Measurements from ENCODE around the gene ZFHX2. TPM values are rescaled to one million over a fixed set of nuclear protein-coding genes. Genes with fewer than 3 reads are reported as not detected.
A peak's percentile ranks its signal among the peaks of the same experiment; 100 is the strongest.

Gene ZFHX2
- polyA plus RNA-seq, 1 donor (not counting 4 experiments of a cell fraction or from before 2014, with no cell fraction given), result 0.18 TPM

DNA sequence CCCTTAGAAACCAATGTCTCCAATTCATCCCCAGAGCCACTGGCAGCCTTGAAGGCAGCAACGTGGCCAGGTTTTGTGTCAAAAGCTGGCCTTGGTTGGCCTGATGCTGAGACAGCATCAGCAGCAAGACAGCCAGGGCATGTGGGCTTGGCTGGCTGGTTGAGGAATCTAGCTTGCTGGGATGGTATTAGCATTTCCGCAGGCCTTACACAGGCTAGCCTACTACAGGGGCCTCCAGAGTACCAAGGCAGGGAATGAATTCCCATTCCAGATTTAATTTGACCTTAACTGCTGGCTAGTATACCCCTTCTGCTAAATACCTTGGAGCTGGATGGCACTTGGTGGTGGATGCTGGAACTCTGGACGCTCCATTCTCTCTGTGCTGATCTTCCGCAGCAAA, 66.2 kb downstream of the ZFHX2 start:
- H4K20me1 ChIP-seq (ENCODE audit: control insufficient read depth, extremely low read depth, insufficient read depth, low read length), result no peaks in the 10 kb centered on the region
- DNase-seq (ENCODE audit: low read depth, low spot score) (no peak), FAIRE-seq (no peak)
- no peak overlapping the region for H2AFZ ChIP-seq (ENCODE audit: control insufficient read depth, low read length)
- H3K4me3 ChIP-seq (ENCODE audit: control insufficient read depth in 2 of 3, extremely low read depth in 1 of 3, insufficient read depth in 2 of 3, low read depth in 1 of 3, low read length in 3 of 3), result no peak overlapping the region
- no peaks in the 10 kb centered on the region for H3K9me1 ChIP-seq (ENCODE audit: control insufficient read depth, extremely low read depth, insufficient read depth, low read length)
- no peak overlapping the region for H3K4me2 ChIP-seq (ENCODE audit: control insufficient read depth, extremely low read depth, insufficient read depth, low read depth, low read length)
- no peaks in the 10 kb centered on the region for H3K4me1 ChIP-seq (ENCODE audit: control insufficient read depth, extremely low read depth, insufficient read depth, low read length)
- dilution Hi-C loops (cut with MboI; ENCODE audit: extremely low pct_ligation_motif_present, low sequenced_read_pairs), result no loop called here
- no peaks in the 10 kb centered on the region for H3K9me3 ChIP-seq (ENCODE audit: control insufficient read depth, low read depth, low read length)
- TF ChIP-seq, protein P1, sequence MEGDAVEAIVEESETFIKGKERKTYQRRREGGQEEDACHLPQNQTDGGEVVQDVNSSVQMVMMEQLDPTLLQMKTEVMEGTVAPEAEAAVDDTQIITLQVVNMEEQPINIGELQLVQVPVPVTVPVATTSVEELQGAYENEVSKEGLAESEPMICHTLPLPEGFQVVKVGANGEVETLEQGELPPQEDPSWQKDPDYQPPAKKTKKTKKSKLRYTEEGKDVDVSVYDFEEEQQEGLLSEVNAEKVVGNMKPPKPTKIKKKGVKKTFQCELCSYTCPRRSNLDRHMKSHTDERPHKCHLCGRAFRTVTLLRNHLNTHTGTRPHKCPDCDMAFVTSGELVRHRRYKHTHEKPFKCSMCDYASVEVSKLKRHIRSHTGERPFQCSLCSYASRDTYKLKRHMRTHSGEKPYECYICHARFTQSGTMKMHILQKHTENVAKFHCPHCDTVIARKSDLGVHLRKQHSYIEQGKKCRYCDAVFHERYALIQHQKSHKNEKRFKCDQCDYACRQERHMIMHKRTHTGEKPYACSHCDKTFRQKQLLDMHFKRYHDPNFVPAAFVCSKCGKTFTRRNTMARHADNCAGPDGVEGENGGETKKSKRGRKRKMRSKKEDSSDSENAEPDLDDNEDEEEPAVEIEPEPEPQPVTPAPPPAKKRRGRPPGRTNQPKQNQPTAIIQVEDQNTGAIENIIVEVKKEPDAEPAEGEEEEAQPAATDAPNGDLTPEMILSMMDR (optimal IDR thresholded peaks at IDR 0.05 in 1 of 3, IDR thresholded peaks at IDR 0.05 in 1 of 3, conservative IDR thresholded peaks at IDR 0.05 in 1 of 3; ENCODE audit: extremely low read depth in 1 of 3, insufficient read depth in 2 of 3, low read length in 3 of 3), result no peak
- TF ChIP-seq EZH2 (IDR thresholded peaks at IDR 0.05; ENCODE audit: low read length), result no peak
- no peak overlapping the region for H3K27ac ChIP-seq (ENCODE audit: control insufficient read depth, insufficient read depth, low read length)
- H3K36me3 ChIP-seq (ENCODE audit: control insufficient read depth in 2 of 2, extremely low read depth in 1 of 2, insufficient read depth in 2 of 2, low read length in 2 of 2), result peaks cover 5 to 20% of the 10 kb centered on the region in 2 experiments
- no peaks in the 10 kb centered on the region for H3K79me2 ChIP-seq (ENCODE audit: control insufficient read depth, insufficient read depth, low read length)
- H3K27me3 ChIP-seq (ENCODE audit: control insufficient read depth, extremely low read depth, insufficient read depth, low read length), result no peaks in the 10 kb centered on the region
- H3K9ac ChIP-seq (ENCODE audit: control insufficient read depth, extremely low read depth, insufficient read depth, low read length), result no peak overlapping the region

DNA sequence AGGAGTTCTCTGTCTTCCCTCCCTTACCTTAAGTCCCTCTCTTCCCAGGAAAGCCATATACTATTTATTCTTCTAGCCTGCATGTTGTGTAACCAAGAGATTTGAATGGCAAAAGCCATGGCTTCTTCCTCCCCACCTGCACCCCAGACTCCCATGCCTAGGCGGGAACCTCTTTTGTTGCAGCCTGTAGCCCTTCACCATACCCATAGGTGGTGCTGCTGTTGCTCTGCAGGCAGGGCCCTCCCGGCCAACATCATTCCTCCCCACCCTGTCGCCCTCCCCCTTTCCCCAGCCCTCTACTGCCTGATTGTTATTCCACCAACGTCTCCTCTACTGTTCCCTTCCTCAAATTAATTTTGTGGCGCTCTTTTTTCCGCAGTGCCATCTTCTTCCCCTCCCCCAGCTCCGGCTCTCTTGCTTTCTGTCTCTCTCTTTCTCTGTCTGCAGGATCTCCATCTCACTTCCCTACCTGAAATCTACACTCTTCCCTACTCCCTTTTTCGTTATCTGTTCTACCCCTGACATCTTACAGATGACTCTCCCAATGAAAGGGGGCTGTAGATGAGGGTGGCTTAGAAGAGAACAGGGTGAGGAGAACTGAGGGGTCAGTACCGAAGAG, 68.2 kb downstream of the ZFHX2 start:
- dilution Hi-C loops (cut with MboI; ENCODE audit: extremely low pct_ligation_motif_present, low sequenced_read_pairs), result no loop called here
- H3K4me2 ChIP-seq (ENCODE audit: control insufficient read depth, extremely low read depth, insufficient read depth, low read depth, low read length), result no peak overlapping the region
- no peaks in the 10 kb centered on the region for H4K20me1 ChIP-seq (ENCODE audit: control insufficient read depth, extremely low read depth, insufficient read depth, low read length)
- H3K9ac ChIP-seq (ENCODE audit: control insufficient read depth, extremely low read depth, insufficient read depth, low read length), result no peak overlapping the region
- H3K9me1 ChIP-seq (ENCODE audit: control insufficient read depth, extremely low read depth, insufficient read depth, low read length), result no peaks in the 10 kb centered on the region
- no peaks in the 10 kb centered on the region for H3K79me2 ChIP-seq (ENCODE audit: control insufficient read depth, insufficient read depth, low read length)
- DNase-seq (ENCODE audit: low read depth, low spot score), result no peak
- no peak overlapping the region for H3K4me3 ChIP-seq (ENCODE audit: control insufficient read depth in 2 of 3, extremely low read depth in 1 of 3, insufficient read depth in 2 of 3, low read depth in 1 of 3, low read length in 3 of 3)
- H3K4me1 ChIP-seq (ENCODE audit: control insufficient read depth, extremely low read depth, insufficient read depth, low read length), result no peaks in the 10 kb centered on the region
- TF ChIP-seq EZH2 (IDR thresholded peaks at IDR 0.05; ENCODE audit: low read length), result no peak
- TF ChIP-seq, protein P1 (optimal IDR thresholded peaks at IDR 0.05 in 1 of 3, IDR thresholded peaks at IDR 0.05 in 1 of 3, conservative IDR thresholded peaks at IDR 0.05 in 1 of 3; ENCODE audit: extremely low read depth in 1 of 3, insufficient read depth in 2 of 3, low read length in 3 of 3), result peak; percentile 28 to 66 (median 55)
- no peak for FAIRE-seq
- H3K36me3 ChIP-seq (ENCODE audit: control insufficient read depth in 2 of 2, extremely low read depth in 1 of 2, insufficient read depth in 2 of 2, low read length in 2 of 2), result peaks cover 10 to 18% of the 10 kb centered on the region in 2 experiments
- H3K27me3 ChIP-seq (ENCODE audit: control insufficient read depth, extremely low read depth, insufficient read depth, low read length), result no peaks in the 10 kb centered on the region
- H2AFZ ChIP-seq (ENCODE audit: control insufficient read depth, low read length), result no peak overlapping the region
- H3K27ac ChIP-seq (ENCODE audit: control insufficient read depth, insufficient read depth, low read length), result no peak overlapping the region
- H3K9me3 ChIP-seq (ENCODE audit: control insufficient read depth, low read depth, low read length), result no peaks in the 10 kb centered on the region
